Ovary (tissue), 9 donors: ENCODE results near the gene PODNL1. TPM values are rescaled to one million over a fixed set of nuclear protein-coding genes. Genes with fewer than 3 reads are reported as not detected.

Experiments
- DNase-seq, 5 donors: peaks; one replicate each; pipeline ENCODE4 v3.0.0-alpha.2; 2019 to 2020
- H3K27ac ChIP-seq, 2 donors: fragments of 200-600 bp; one replicate each; pipeline versions ENCODE4 v1.5.1 to v1.8.0; 2019 to 2022
- H3K27me3 ChIP-seq: fragments of 200-600 bp; one replicate; pipeline ENCODE4 v1.8.0; 2022
- H3K36me3 ChIP-seq: fragments of 200-600 bp; sonication (generic); one replicate; pipeline ENCODE4 v1.5.1; 2019
- H3K4me1 ChIP-seq: one replicate; pipeline ENCODE4 v1.8.1; 2013; ENCODE audit warnings: mild to moderate bottlenecking, moderate library complexity; ENCODE audit not compliant: insufficient read depth
- H3K4me3 ChIP-seq: fragments of 200-600 bp; sonication (generic); one replicate; pipeline ENCODE4 v1.5.1; 2017
- H3K9me3 ChIP-seq, 2 donors: fragments of 200-600 bp in 1 of 2; sonication (generic) in 1 of 2; one replicate each; pipeline versions ENCODE4 v1.5.1 to v1.8.1; 2013 to 2019; ENCODE audit warnings: mild to moderate bottlenecking in 1 of 2, moderate library complexity in 1 of 2
- EP300 ChIP-seq: sonication (generic); formaldehyde crosslinking; IDR thresholded peaks from one replicate; pipeline ENCODE4 v1.6.1; 2017; ENCODE audit warnings: antibody characterized with exemption
- POLR2A ChIP-seq: fragments of 450-650 bp; IDR thresholded peaks from one replicate; pipeline ENCODE4 v1.6.1; 2017; ENCODE audit warnings: antibody characterized with exemption, mild to moderate bottlenecking, moderate library complexity
- WGBS, 3 donors: extraction: QIAGEN DNeasy Blood & Tissue Kit in 1 of 3; methylation state at CpG; one replicate each; pipeline versions ENCODE4 v1.1.5 to v1.1.7; 2013 to 2017; 5-methylcytosine and 5-hydroxymethylcytosine counted together
- intact Hi-C, 4 donors: fragments of 100-400 bp; cut with DNase I; formaldehyde crosslinking; loops; one replicate each; pipeline versions ENCODE4 v1.11.0 to v1.15.1; 2022 to 2023
- polyA plus RNA-seq, 2 donors: library from polyadenylated mRNA; stranded (reverse); fragments of 200-250 nt in 1 of 2; fragments of 350-450 nt in 1 of 2; fragmentation: Illumina TruSeq in 1 of 2; extraction: RNeasy Lipid Tissue Mini Kit (QIAGEN cat#74804) in 1 of 2; gene quantifications; one replicate each; pipeline ENCODE4 v1.2.3, GENCODE V29; 2013 to 2014
- total RNA-seq, 7 donors: library from RNA; depleted of rRNA in 2 of 7; stranded (reverse); fragments of >200 nt in 2 of 7; fragmentation: NEBNext Ultra II Directional in 3 of 7; extraction: Animal tissue kit (Norgen Biotek cat#: 25700) in 3 of 7; gene quantifications; one replicate each; pipeline versions ENCODE4 v1.1.0 to v1.2.4, GENCODE V29; 2016 to 2023
- TF ChIP-seq, protein P1 (sequence below), 3 donors: fragments of 450-650 bp in 2 of 3; fragments of 200-600 bp in 1 of 3; IDR thresholded peaks; one replicate each; pipeline versions ENCODE4 v1.5.1 to v1.8.0; 2016 to 2022; ENCODE audit warnings: antibody characterized with exemption in 3 of 3, mild to moderate bottlenecking in 1 of 3
- donor health status: DM: no; HTN: no; CAD: no; lungs with moderate emphysema.
- donor health status: DM: no; HTN: no; CAD: no.
- donor health status: Bipolar disorder and iron deficiency.
- donor health status: DM: yes; HTN: yes; CAD: no.
- donor health status: DM: no; HTN: no; CAD: no.
- donor health status: DM: yes; HTN: yes; CAD: no.

Gene PODNL1
- total and polyA plus RNA-seq, 9 donors, result 0.48 to 3.8 (median 1.4) TPM

DNA sequence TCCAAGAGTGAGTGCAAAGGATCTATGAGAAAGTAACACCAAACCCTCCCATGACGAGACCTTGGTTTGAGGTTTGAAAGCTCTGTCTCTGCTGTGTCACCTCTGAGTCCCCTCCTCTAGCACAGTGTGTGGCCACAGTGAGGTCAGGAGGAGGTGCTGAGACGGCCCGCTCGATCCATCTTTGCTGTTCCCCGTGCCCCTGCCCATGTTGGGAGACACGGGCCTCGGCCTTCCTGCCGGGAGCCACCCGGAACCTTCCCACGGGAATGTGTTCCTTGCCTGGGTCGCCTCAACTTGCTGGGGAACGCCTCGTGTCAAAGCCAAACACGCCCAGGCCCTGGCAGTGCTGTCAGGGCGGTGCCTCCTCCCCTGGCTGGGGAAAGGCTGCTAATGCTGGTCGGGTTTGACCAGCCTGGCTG lies 51.2 kb downstream of the PODNL1 start:
- Histone ChIP-seq H3K36me3 (no peaks in the 10 kb centered on the region), H3K4me1 (peaks cover 4% of the 10 kb centered on the region), H3K9me3 (no peaks in the 10 kb centered on the region), H3K27ac (no peak overlapping the region), H3K4me3 (no peak overlapping the region), H3K27me3 (no peaks in the 10 kb centered on the region)
- TF ChIP-seq, protein P1, sequence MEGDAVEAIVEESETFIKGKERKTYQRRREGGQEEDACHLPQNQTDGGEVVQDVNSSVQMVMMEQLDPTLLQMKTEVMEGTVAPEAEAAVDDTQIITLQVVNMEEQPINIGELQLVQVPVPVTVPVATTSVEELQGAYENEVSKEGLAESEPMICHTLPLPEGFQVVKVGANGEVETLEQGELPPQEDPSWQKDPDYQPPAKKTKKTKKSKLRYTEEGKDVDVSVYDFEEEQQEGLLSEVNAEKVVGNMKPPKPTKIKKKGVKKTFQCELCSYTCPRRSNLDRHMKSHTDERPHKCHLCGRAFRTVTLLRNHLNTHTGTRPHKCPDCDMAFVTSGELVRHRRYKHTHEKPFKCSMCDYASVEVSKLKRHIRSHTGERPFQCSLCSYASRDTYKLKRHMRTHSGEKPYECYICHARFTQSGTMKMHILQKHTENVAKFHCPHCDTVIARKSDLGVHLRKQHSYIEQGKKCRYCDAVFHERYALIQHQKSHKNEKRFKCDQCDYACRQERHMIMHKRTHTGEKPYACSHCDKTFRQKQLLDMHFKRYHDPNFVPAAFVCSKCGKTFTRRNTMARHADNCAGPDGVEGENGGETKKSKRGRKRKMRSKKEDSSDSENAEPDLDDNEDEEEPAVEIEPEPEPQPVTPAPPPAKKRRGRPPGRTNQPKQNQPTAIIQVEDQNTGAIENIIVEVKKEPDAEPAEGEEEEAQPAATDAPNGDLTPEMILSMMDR (IDR thresholded peaks at IDR 0.05), result no peak
- TF ChIP-seq POLR2A (no peak), EP300 (no peak)
- WGBS, 3 donors, result 73 to 81% (median 73%) methylated on average over 8 to 16 of the region's 16 CpGs
- no peak for DNase-seq
- intact Hi-C loops, result no loop called here

- WGBS, 3 donors, result 90 to 96% (median 95%) methylated on average over 20 of the region's 20 CpGs
- Histone ChIP-seq H3K4me1 (peaks cover 4% of the 10 kb centered on the region), H3K9me3 (no peaks in the 10 kb centered on the region), H3K27me3 (no peaks in the 10 kb centered on the region), H3K36me3 (no peaks in the 10 kb centered on the region), H3K4me3 (no peak overlapping the region), H3K27ac (no peak overlapping the region)
- intact Hi-C loops, result no loop called here
- TF ChIP-seq, protein P1 (IDR thresholded peaks at IDR 0.05), result no peak
- TF ChIP-seq EP300 (no peak), POLR2A (no peak)
- DNase-seq, result no peak
Observed at GRCh38 chr19:13885826-13886365, 52.3 kb downstream of the PODNL1 start.

GRCh38 chr19:13884726-13885591 lies 53.3 kb downstream of the PODNL1 start:
- no peak for DNase-seq
- Histone ChIP-seq H3K9me3 (no peaks in the 10 kb centered on the region), H3K27me3 (no peaks in the 10 kb centered on the region), H3K36me3 (no peaks in the 10 kb centered on the region), H3K4me3 (no peak overlapping the region), H3K27ac (no peak overlapping the region), H3K4me1 (peaks cover 7% of the 10 kb centered on the region)
- intact Hi-C loops, result loop anchor here in 2 of 4 donors (5.0 kb wide), 1 partner anchor 187 kb away; the partner anchor contains the start of gene MISP3 (in 2 of the 2)
- TF ChIP-seq EP300, result no peak
- 19 to 20% (median 20%) methylated on average over 26 of the region's 26 CpGs for WGBS, 3 donors

DNA sequence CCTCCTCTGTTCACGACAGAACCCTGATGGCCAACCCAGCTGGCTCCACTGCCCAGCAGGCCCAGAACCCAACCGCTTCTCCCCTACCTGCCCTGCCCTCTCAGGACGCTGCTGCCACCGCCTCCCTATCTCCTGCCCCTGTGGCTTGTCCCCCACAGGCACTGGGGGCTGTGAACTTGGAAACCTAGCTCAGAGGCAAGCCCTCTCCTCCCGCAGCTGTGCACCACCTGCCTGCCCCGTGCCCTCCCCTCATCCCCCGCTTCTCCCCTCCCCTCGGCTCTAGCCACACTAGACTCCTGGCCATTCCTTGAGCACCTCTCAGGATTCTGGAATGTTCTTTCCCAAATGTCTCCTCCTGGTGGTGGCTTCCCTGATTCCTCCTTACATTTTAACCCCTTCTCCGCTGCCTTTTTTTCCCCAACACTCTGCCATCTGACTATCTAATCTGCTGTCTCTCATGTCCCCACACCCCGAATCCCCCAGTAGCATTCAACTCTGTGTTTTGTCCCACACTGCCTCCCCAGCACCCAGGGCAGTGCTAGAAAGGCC lies 54.6 kb downstream of the PODNL1 start:
- no peaks in the 10 kb centered on the region for H3K9me3 ChIP-seq
- intact Hi-C loops, result loop anchor here in 3 of 4 donors (2.0 to 5.0 kb wide), 2 partner anchors 189 to 191 kb away; partner anchors contain the start of gene MISP3 (in 2 of the 3)
- no peaks in the 10 kb centered on the region for H3K36me3 ChIP-seq
- no peak overlapping the region for H3K27ac ChIP-seq
- no peak overlapping the region for H3K4me3 ChIP-seq
- H3K27me3 ChIP-seq, result no peaks in the 10 kb centered on the region
- DNase-seq, result no peak
- no peak for TF ChIP-seq POLR2A
- TF ChIP-seq, protein P1 (IDR thresholded peaks at IDR 0.05), result no peak
- TF ChIP-seq EP300, result no peak
- 65 to 76% (median 74%) methylated on average over 10 of the region's 10 CpGs for WGBS, 3 donors
- H3K4me1 ChIP-seq, result peaks cover 7% of the 10 kb centered on the region
